HUES48 (cell line): ENCODE results near the gene GRIFIN.
"Not testable (repeated sequence)": the region's sequence is repeated elsewhere in the genome, so short reads cannot be mapped to it uniquely, and the experiment has no call there.

Source experiments
- H3K27ac ChIP-seq: one replicate; pipeline ENCODE4 v1.7.0; 2013; ENCODE audit warnings: low read depth, low read length, inconsistent platforms
- H3K27me3 ChIP-seq: 2 replicates; pipeline ENCODE4 v1.6.1; 2013; ENCODE audit warnings: mild to moderate bottlenecking, low read length; ENCODE audit not compliant: control insufficient read depth, insufficient read depth
- H3K36me3 ChIP-seq: 2 replicates; pipeline ENCODE4 v1.6.1; 2013; ENCODE audit warnings: low read length; ENCODE audit not compliant: control insufficient read depth, insufficient read depth
- H3K4me1 ChIP-seq: 2 replicates; pipeline ENCODE4 v1.6.1; 2013; ENCODE audit warnings: mild to moderate bottlenecking, low read length; ENCODE audit not compliant: control insufficient read depth, insufficient read depth
- H3K4me3 ChIP-seq: 2 replicates; pipeline ENCODE4 v1.5.1; 2013; ENCODE audit warnings: mild to moderate bottlenecking, low read depth, low read length
- H3K9ac ChIP-seq: 2 replicates; pipeline ENCODE4 v1.6.1; 2013; ENCODE audit warnings: mild to moderate bottlenecking, low read depth, low read length, moderate library complexity
- H3K9me3 ChIP-seq: 2 replicates; pipeline ENCODE4 v1.6.1; 2013; ENCODE audit warnings: low read length; ENCODE audit not compliant: control insufficient read depth, insufficient read depth

Gene GRIFIN

GRCh38 chr7:2465928-2466327 is 10.3 kb downstream of the GRIFIN start:
- Histone ChIP-seq H3K27ac (peak overlapping the region; percentile 59), H3K9ac (no peak overlapping the region), H3K36me3 (no peaks in the 10 kb centered on the region), H3K4me1 (peaks cover 6% of the 10 kb centered on the region), H3K27me3 (no peaks in the 10 kb centered on the region), H3K9me3 (peaks cover 3% of the 10 kb centered on the region; the same call in 1 of the 2 replicates), H3K4me3 (no peak overlapping the region)

- no peak overlapping the region for H3K9ac ChIP-seq
- no peaks in the 10 kb centered on the region for H3K36me3 ChIP-seq
- peaks cover 6% of the 10 kb centered on the region for H3K4me1 ChIP-seq
- no peak overlapping the region for H3K27ac ChIP-seq
- no peaks in the 10 kb centered on the region for H3K27me3 ChIP-seq
- no peak overlapping the region for H3K4me3 ChIP-seq
- peaks cover 3% of the 10 kb centered on the region; the same call in 1 of the 2 replicates for H3K9me3 ChIP-seq
Observed at GRCh38 chr7:2462731-2463130, 13.5 kb downstream of the GRIFIN start.

GRCh38 chr7:2461268-2462026 is 14.8 kb downstream of the GRIFIN start:
- Histone ChIP-seq H3K36me3 (no peaks in the 10 kb centered on the region), H3K27me3 (no peaks in the 10 kb centered on the region), H3K27ac (no peak overlapping the region), H3K9me3 (peaks cover 3% of the 10 kb centered on the region; the same call in 1 of the 2 replicates), H3K9ac (no peak overlapping the region), H3K4me3 (no peak overlapping the region), H3K4me1 (peaks cover 6% of the 10 kb centered on the region)

GRCh38 chr7:2460641-2461040 is 15.6 kb downstream of the GRIFIN start:
- Histone ChIP-seq H3K27ac (no peak overlapping the region), H3K9me3 (peaks cover 3% of the 10 kb centered on the region; the same call in 1 of the 2 replicates)

GRCh38 chr7:2460188-2460587 is 16.0 kb downstream of the GRIFIN start:
- Histone ChIP-seq H3K4me3 (no peak overlapping the region), H3K9me3 (peaks cover 3% of the 10 kb centered on the region; the same call in 1 of the 2 replicates), H3K9ac (no peak overlapping the region)

More at GRCh38 chr7:2460641-2461040, 15.6 kb downstream of the GRIFIN start:
- no peaks in the 10 kb centered on the region for H3K27me3 ChIP-seq
- no peak overlapping the region for H3K4me3 ChIP-seq
- H3K36me3 ChIP-seq = no peaks in the 10 kb centered on the region
- H3K4me1 ChIP-seq = peaks cover 1% of the 10 kb centered on the region
- H3K9ac ChIP-seq = no peak overlapping the region

GRCh38 chr7:2459674-2460073 is 16.5 kb downstream of the GRIFIN start:
- H3K4me3 ChIP-seq = no peak overlapping the region
- no peak overlapping the region for H3K9ac ChIP-seq
- peaks cover 3% of the 10 kb centered on the region; the same call in 1 of the 2 replicates for H3K9me3 ChIP-seq
- no peaks in the 10 kb centered on the region for H3K36me3 ChIP-seq
- H3K27ac ChIP-seq = no peak overlapping the region
- no peaks in the 10 kb centered on the region for H3K27me3 ChIP-seq
- H3K4me1 ChIP-seq = no peaks in the 10 kb centered on the region

More at GRCh38 chr7:2460188-2460587, 16.0 kb downstream of the GRIFIN start:
- no peaks in the 10 kb centered on the region for H3K36me3 ChIP-seq
- H3K27ac ChIP-seq = no peak overlapping the region
- H3K27me3 ChIP-seq = no peaks in the 10 kb centered on the region
- no peaks in the 10 kb centered on the region for H3K4me1 ChIP-seq

- not testable (repeated sequence) for H3K9me3 ChIP-seq, H3K9ac ChIP-seq, H3K27me3 ChIP-seq, H3K27ac ChIP-seq, H3K4me3 ChIP-seq, H3K36me3 ChIP-seq, H3K4me1 ChIP-seq
Observed at GRCh38 chr7:2453849-2454248, 22.3 kb downstream of the GRIFIN start.

- Histone ChIP-seq H3K27ac (no peak overlapping the region), H3K4me1 (peaks cover 5% of the 10 kb centered on the region; the same call in 1 of the 2 replicates), H3K9ac (no peak overlapping the region), H3K27me3 (no peaks in the 10 kb centered on the region), H3K36me3 (no peaks in the 10 kb centered on the region), H3K9me3 (no peaks in the 10 kb centered on the region), H3K4me3 (no peak overlapping the region)
Observed at GRCh38 chr7:2452643-2453270, 23.4 kb downstream of the GRIFIN start.

GRCh38 chr7:2452074-2452507 is 24.1 kb downstream of the GRIFIN start:
- Histone ChIP-seq H3K4me1 (peaks cover 5% of the 10 kb centered on the region; the same call in 1 of the 2 replicates), H3K36me3 (no peaks in the 10 kb centered on the region), H3K27ac (no peak overlapping the region), H3K9me3 (no peaks in the 10 kb centered on the region), H3K4me3 (no peak overlapping the region), H3K27me3 (no peaks in the 10 kb centered on the region), H3K9ac (no peak overlapping the region)

- Histone ChIP-seq H3K9me3 (no peaks in the 10 kb centered on the region), H3K9ac (no peak overlapping the region), H3K4me3 (no peak overlapping the region), H3K36me3 (no peaks in the 10 kb centered on the region), H3K4me1 (peaks cover 5% of the 10 kb centered on the region; the same call in 1 of the 2 replicates), H3K27ac (no peak overlapping the region), H3K27me3 (no peaks in the 10 kb centered on the region)
Observed at GRCh38 chr7:2451171-2452073, 24.8 kb downstream of the GRIFIN start.
